Astrocyte (in vitro differentiated cells and primary cell): Measurements from ENCODE around the gene PIGB. TPM values are rescaled to one million over a fixed set of nuclear protein-coding genes. Genes with fewer than 3 reads are reported as not detected.
A peak's percentile ranks its signal among the peaks of the same experiment; 100 is the strongest.

Source experiments
- DNase-seq: peaks from one replicate; pipeline ENCODE4 v3.0.0-alpha.2; 2010; ENCODE audit warnings: low read depth
- FAIRE-seq: peaks from 2 replicates; lab custom pipeline; 2011; peaks lifted over from hg19 to GRCh38; lab: Jason Lieb, UNC
- H2AFZ ChIP-seq: 2 replicates; pipeline ENCODE4 v1.6.0; 2012; ENCODE audit warnings: low read depth, low read length, inconsistent platforms
- H3K27ac ChIP-seq: 2 replicates; pipeline ENCODE4 v1.5.1; 2011; ENCODE audit warnings: low read depth, low read length, inconsistent platforms
- H3K27me3 ChIP-seq: 2 replicates; pipeline ENCODE4 v1.6.0; 2011; ENCODE audit warnings: low read length, inconsistent platforms; ENCODE audit not compliant: insufficient read depth
- H3K36me3 ChIP-seq: 2 replicates; pipeline ENCODE4 v1.5.1; 2011; ENCODE audit warnings: low read length, inconsistent platforms; ENCODE audit not compliant: insufficient read depth
- H3K4me1 ChIP-seq: 2 replicates; pipeline ENCODE4 v1.5.1; 2011; ENCODE audit warnings: low read length, inconsistent platforms; ENCODE audit not compliant: insufficient read depth
- H3K4me2 ChIP-seq: 2 replicates; pipeline ENCODE4 v1.6.0; 2012; ENCODE audit warnings: low read length, inconsistent platforms
- H3K4me3 ChIP-seq: 2 replicates; pipeline ENCODE4 v1.5.1; 2011; ENCODE audit warnings: low read depth, mild to moderate bottlenecking, low read length, inconsistent platforms; ENCODE audit not compliant: insufficient read depth
- H3K79me2 ChIP-seq: 2 replicates; pipeline ENCODE4 v1.6.0; 2012; ENCODE audit warnings: mild to moderate bottlenecking, low read length, inconsistent platforms; ENCODE audit not compliant: insufficient read depth
- H3K9ac ChIP-seq: 2 replicates; pipeline ENCODE4 v1.6.0; 2012; ENCODE audit warnings: mild to moderate bottlenecking, low read length, inconsistent platforms
- H3K9me3 ChIP-seq: 2 replicates; pipeline ENCODE4 v1.5.1; 2012; ENCODE audit warnings: low read depth, mild to moderate bottlenecking, low read length, inconsistent platforms; ENCODE audit not compliant: insufficient read depth
- H4K20me1 ChIP-seq: 2 replicates; pipeline ENCODE4 v1.6.0; 2012; ENCODE audit warnings: low read length, inconsistent platforms; ENCODE audit not compliant: insufficient read depth
- H3K27ac Mint-ChIP-seq: one replicate; pipeline ENCODE4 v1.8.0; 2021; ENCODE audit warnings: mild to moderate bottlenecking, mixed read lengths; ENCODE audit not compliant: unreplicated experiment
- H3K27me3 Mint-ChIP-seq: one replicate; pipeline ENCODE4 v1.8.0; 2021; ENCODE audit warnings: low read depth, mixed read lengths; ENCODE audit not compliant: unreplicated experiment
- H3K36me3 Mint-ChIP-seq: one replicate; pipeline ENCODE4 v1.8.0; 2021; ENCODE audit warnings: low read depth, mixed read lengths; ENCODE audit not compliant: unreplicated experiment
- H3K4me1 Mint-ChIP-seq: one replicate; pipeline ENCODE4 v1.8.0; 2021; ENCODE audit warnings: low read depth, mixed read lengths; ENCODE audit not compliant: unreplicated experiment
- H3K4me3 Mint-ChIP-seq: one replicate; pipeline ENCODE4 v1.8.0; 2021; ENCODE audit warnings: mild to moderate bottlenecking, moderate library complexity, mixed read lengths; ENCODE audit not compliant: unreplicated experiment
- H3K9me3 Mint-ChIP-seq: one replicate; pipeline ENCODE4 v1.8.0; 2021; ENCODE audit warnings: mild to moderate bottlenecking, mixed read lengths; ENCODE audit not compliant: unreplicated experiment
- CTCF ChIP-seq: IDR thresholded peaks from 2 replicates; pipeline ENCODE4 v1.5.1; 2011; ENCODE audit warnings: low read depth, mild to moderate bottlenecking, inconsistent platforms, low read length, moderate library complexity; ENCODE audit not compliant: insufficient read depth
- EZH2 ChIP-seq: IDR thresholded peaks from 2 replicates; pipeline ENCODE4 v1.6.1; 2012; ENCODE audit warnings: mild to moderate bottlenecking, low read length, inconsistent platforms; ENCODE audit not compliant: insufficient read depth
- total RNA-seq: library from RNA; stranded (reverse); gene quantifications from 2 replicates; pipeline ENCODE4 v1.2.1, GENCODE V29; 2021

The PIGB gene
- total RNA-seq, 1 donor from 2014 or later: 10.6 TPM

- Histone ChIP-seq H3K9me3 (no peaks in the 10 kb centered on the region), H3K27ac (peak within 1 kb of the TSS; percentile 84), H3K9ac (peak within 1 kb of the TSS; percentile 96), H3K4me3 (peak within 1 kb of the TSS; percentile 86), H3K79me2 (peaks cover 31% of the 10 kb centered on the region), H3K4me2 (peak within 1 kb of the TSS; percentile 94), H3K27me3 (no peaks in the 10 kb centered on the region), H2AFZ (peak within 1 kb of the TSS; percentile 98), H3K4me1 (peaks cover 7% of the 10 kb centered on the region), H3K36me3 (no peaks in the 10 kb centered on the region), H4K20me1 (peaks cover 4% of the 10 kb centered on the region)
- H3K27me3 Mint-ChIP-seq: no peaks in the 10 kb centered on the region
- H3K4me3 Mint-ChIP-seq: peak within 1 kb of the TSS; percentile 89
- peaks cover 3% of the 10 kb centered on the region for H3K36me3 Mint-ChIP-seq
- peak; percentile 51 for DNase-seq
- FAIRE-seq: no peak
- peak within 1 kb of the TSS; percentile 83 for H3K27ac Mint-ChIP-seq
- H3K4me1 Mint-ChIP-seq: peaks cover 4% of the 10 kb centered on the region
- TF ChIP-seq EZH2 (no peak), CTCF (no peak)
- no peaks in the 10 kb centered on the region for H3K9me3 Mint-ChIP-seq
Measured at GRCh38 chr15:55289746-55290527, 29.1 kb upstream of the PIGB start, which contains the start of gene RAB27A. TSS of gene RAB27A (minus strand) at chr15:55289813. CDS start at chr15:55234934, 54,879 bp downstream.

GRCh38 chr15:55290528-55291057, 28.4 kb upstream of the PIGB start:
- Histone ChIP-seq H3K36me3 (no peaks in the 10 kb centered on the region), H3K27me3 (no peaks in the 10 kb centered on the region), H3K4me1 (peaks cover 7% of the 10 kb centered on the region), H4K20me1 (peaks cover 4% of the 10 kb centered on the region), H2AFZ (peak overlapping the region; percentile 98), H3K27ac (peak overlapping the region; percentile 84), H3K9me3 (no peaks in the 10 kb centered on the region), H3K4me2 (peak overlapping the region; percentile 94), H3K4me3 (peak overlapping the region; percentile 86), H3K79me2 (peaks cover 27% of the 10 kb centered on the region), H3K9ac (peak overlapping the region; percentile 96)
- H3K9me3 Mint-ChIP-seq: no peaks in the 10 kb centered on the region
- TF ChIP-seq CTCF (peak; percentile 91), EZH2 (no peak)
- H3K4me1 Mint-ChIP-seq: peaks cover 4% of the 10 kb centered on the region
- peak overlapping the region; percentile 86 for H3K4me3 Mint-ChIP-seq
- H3K36me3 Mint-ChIP-seq: peaks cover 4% of the 10 kb centered on the region
- DNase-seq (peak; percentile 57), FAIRE-seq (no peak)
- H3K27me3 Mint-ChIP-seq: no peaks in the 10 kb centered on the region
- H3K27ac Mint-ChIP-seq: peak overlapping the region; percentile 24
